Measurements from ENCODE around the gene UBE3C. TPM values are rescaled to one million over a fixed set of nuclear protein-coding genes. Genes with fewer than 3 reads are reported as not detected.

The UBE3C gene
- total and polyA plus RNA-seq, 4 donors = 44.3 to 113 (median 50.6) TPM

GRCh38 chr7:157112706-157113105 lies 26.0 kb upstream of the UBE3C start:
- WGBS (ENCODE audit: insufficient coverage) = 95% methylated on average over 7 of the region's 8 CpGs
- Histone ChIP-seq H3K27me3 (ENCODE audit: control insufficient read depth, insufficient read depth, low read length) (no peaks in the 10 kb centered on the region), H3K36me3 (ENCODE audit: control insufficient read depth, insufficient read depth, low read length) (no peaks in the 10 kb centered on the region), H3K9me3 (ENCODE audit: control insufficient read depth, insufficient read depth, low read length) (no peaks in the 10 kb centered on the region), H3K4me3 (ENCODE audit: low read depth, low read length) (no peak overlapping the region), H3K27ac (ENCODE audit: low read depth, low read length) (no peak overlapping the region), H3K4me1 (ENCODE audit: control insufficient read depth, insufficient read depth, low read length) (no peaks in the 10 kb centered on the region)
- no peak for DNase-seq (ENCODE audit: low read depth in 4 of 6, low spot score in 6 of 6)

DNA sequence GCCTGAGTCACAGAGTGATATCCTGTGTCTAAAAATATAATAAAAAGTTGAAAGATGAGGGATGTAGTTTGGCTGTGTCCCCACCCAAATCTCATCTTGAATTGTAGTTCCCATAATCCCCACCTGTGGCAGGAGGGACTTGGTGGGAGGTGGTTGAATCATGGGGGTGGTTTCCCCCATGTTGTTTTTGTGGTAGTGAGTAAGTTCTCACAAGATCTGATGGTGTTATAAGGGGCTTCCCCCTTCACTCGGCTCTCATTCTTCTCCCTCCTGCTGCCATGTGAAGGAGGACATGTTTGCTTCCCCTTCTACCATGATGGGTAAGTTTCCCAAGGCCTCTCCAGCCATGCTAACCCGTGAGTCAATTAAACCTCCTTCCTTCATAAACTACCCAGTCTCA lies 25.1 kb upstream of the UBE3C start:
- H3K27me3 ChIP-seq (ENCODE audit: control insufficient read depth, insufficient read depth, low read length) = no peaks in the 10 kb centered on the region
- no peaks in the 10 kb centered on the region for H3K9me3 ChIP-seq (ENCODE audit: control insufficient read depth, insufficient read depth, low read length)
- no peak overlapping the region for H3K4me3 ChIP-seq (ENCODE audit: low read depth, low read length)
- H3K27ac ChIP-seq (ENCODE audit: low read depth, low read length) = no peak overlapping the region
- no peaks in the 10 kb centered on the region for H3K36me3 ChIP-seq (ENCODE audit: control insufficient read depth, insufficient read depth, low read length)
- H3K4me1 ChIP-seq (ENCODE audit: control insufficient read depth, insufficient read depth, low read length) = no peaks in the 10 kb centered on the region
- DNase-seq (ENCODE audit: low read depth in 4 of 6, low spot score in 6 of 6) = no peak
- no CpG with 5 or more reads among the region's 2 CpGs for WGBS (ENCODE audit: insufficient coverage)

DNA sequence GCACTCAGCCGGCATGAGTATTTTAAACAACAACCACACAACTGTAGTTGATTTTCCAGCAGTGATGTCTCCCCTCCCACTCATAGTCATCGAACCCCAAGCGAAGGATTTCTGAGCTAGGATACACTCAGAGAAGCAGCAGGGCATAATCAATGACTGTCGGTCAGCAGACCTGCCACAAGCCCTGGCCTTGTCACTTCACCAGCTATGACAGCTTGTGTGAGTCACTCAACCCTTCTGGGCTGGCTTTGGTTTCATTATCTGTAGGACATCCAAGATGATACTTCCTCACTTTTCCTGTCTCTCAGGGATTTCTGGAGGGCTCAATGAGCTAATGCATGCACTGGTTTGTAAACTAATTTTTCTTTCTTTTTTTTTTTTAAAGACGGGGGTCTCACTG lies 22.0 kb upstream of the UBE3C start:
- H3K4me3 ChIP-seq (ENCODE audit: low read depth, low read length) = no peak overlapping the region
- H3K27ac ChIP-seq (ENCODE audit: low read depth, low read length) = no peak overlapping the region
- no peaks in the 10 kb centered on the region for H3K9me3 ChIP-seq (ENCODE audit: control insufficient read depth, insufficient read depth, low read length)
- 97% methylated on average over 5 of the region's 5 CpGs for WGBS (ENCODE audit: insufficient coverage)
- no peaks in the 10 kb centered on the region for H3K36me3 ChIP-seq (ENCODE audit: control insufficient read depth, insufficient read depth, low read length)
- no peak for DNase-seq (ENCODE audit: low read depth in 4 of 6, low spot score in 6 of 6)
- H3K27me3 ChIP-seq (ENCODE audit: control insufficient read depth, insufficient read depth, low read length) = no peaks in the 10 kb centered on the region
- no peaks in the 10 kb centered on the region for H3K4me1 ChIP-seq (ENCODE audit: control insufficient read depth, insufficient read depth, low read length)

GRCh38 chr7:157117796-157118195 lies 20.9 kb upstream of the UBE3C start:
- Histone ChIP-seq H3K36me3 (ENCODE audit: control insufficient read depth, insufficient read depth, low read length) (no peaks in the 10 kb centered on the region), H3K4me3 (ENCODE audit: low read depth, low read length) (no peak overlapping the region), H3K27ac (ENCODE audit: low read depth, low read length) (no peak overlapping the region), H3K9me3 (ENCODE audit: control insufficient read depth, insufficient read depth, low read length) (no peaks in the 10 kb centered on the region), H3K27me3 (ENCODE audit: control insufficient read depth, insufficient read depth, low read length) (no peaks in the 10 kb centered on the region), H3K4me1 (ENCODE audit: control insufficient read depth, insufficient read depth, low read length) (no peaks in the 10 kb centered on the region)
- no peak for DNase-seq (ENCODE audit: low read depth in 4 of 6, low spot score in 6 of 6)
- WGBS (ENCODE audit: insufficient coverage) = 100% methylated on average over 1 of the region's 2 CpGs

GRCh38 chr7:157120181-157120580 lies 18.5 kb upstream of the UBE3C start:
- H3K27me3 ChIP-seq (ENCODE audit: control insufficient read depth, insufficient read depth, low read length) = no peaks in the 10 kb centered on the region
- H3K4me3 ChIP-seq (ENCODE audit: low read depth, low read length) = no peak overlapping the region
- no peaks in the 10 kb centered on the region for H3K36me3 ChIP-seq (ENCODE audit: control insufficient read depth, insufficient read depth, low read length)
- H3K4me1 ChIP-seq (ENCODE audit: control insufficient read depth, insufficient read depth, low read length) = no peaks in the 10 kb centered on the region
- H3K9me3 ChIP-seq (ENCODE audit: control insufficient read depth, insufficient read depth, low read length) = no peaks in the 10 kb centered on the region
- DNase-seq (ENCODE audit: low read depth in 4 of 6, low spot score in 6 of 6) = no peak
- 95% methylated on average over 14 of the region's 14 CpGs for WGBS (ENCODE audit: insufficient coverage)
- H3K27ac ChIP-seq (ENCODE audit: low read depth, low read length) = no peak overlapping the region

GRCh38 chr7:157121184-157121715 lies 17.5 kb upstream of the UBE3C start:
- Histone ChIP-seq H3K27ac (ENCODE audit: low read depth, low read length) (no peak overlapping the region), H3K27me3 (ENCODE audit: control insufficient read depth, insufficient read depth, low read length) (no peaks in the 10 kb centered on the region), H3K36me3 (ENCODE audit: control insufficient read depth, insufficient read depth, low read length) (peaks cover 4% of the 10 kb centered on the region), H3K4me1 (ENCODE audit: control insufficient read depth, insufficient read depth, low read length) (no peaks in the 10 kb centered on the region), H3K9me3 (ENCODE audit: control insufficient read depth, insufficient read depth, low read length) (no peaks in the 10 kb centered on the region), H3K4me3 (ENCODE audit: low read depth, low read length) (no peak overlapping the region)
- no peak for DNase-seq (ENCODE audit: low read depth in 4 of 6, low spot score in 6 of 6)
- WGBS (ENCODE audit: insufficient coverage) = 93% methylated on average over 16 of the region's 18 CpGs

- H3K27me3 ChIP-seq (ENCODE audit: control insufficient read depth, insufficient read depth, low read length) = no peaks in the 10 kb centered on the region
- peaks cover 4% of the 10 kb centered on the region for H3K36me3 ChIP-seq (ENCODE audit: control insufficient read depth, insufficient read depth, low read length)
- H3K9me3 ChIP-seq (ENCODE audit: control insufficient read depth, insufficient read depth, low read length) = no peaks in the 10 kb centered on the region
- WGBS (ENCODE audit: insufficient coverage) = 60% methylated on average over 11 of the region's 12 CpGs
- H3K27ac ChIP-seq (ENCODE audit: low read depth, low read length) = no peak overlapping the region
- H3K4me1 ChIP-seq (ENCODE audit: control insufficient read depth, insufficient read depth, low read length) = no peaks in the 10 kb centered on the region
- DNase-seq (ENCODE audit: low read depth in 4 of 6, low spot score in 6 of 6) = no peak
- H3K4me3 ChIP-seq (ENCODE audit: low read depth, low read length) = no peak overlapping the region
Observed at GRCh38 chr7:157122800-157123495, 15.8 kb upstream of the UBE3C start.

- DNase-seq (ENCODE audit: low read depth in 4 of 6, low spot score in 6 of 6) = no peak
- peaks cover 4% of the 10 kb centered on the region for H3K36me3 ChIP-seq (ENCODE audit: control insufficient read depth, insufficient read depth, low read length)
- H3K27me3 ChIP-seq (ENCODE audit: control insufficient read depth, insufficient read depth, low read length) = no peaks in the 10 kb centered on the region
- H3K4me3 ChIP-seq (ENCODE audit: low read depth, low read length) = no peak overlapping the region
- no peak overlapping the region for H3K27ac ChIP-seq (ENCODE audit: low read depth, low read length)
- WGBS (ENCODE audit: insufficient coverage) = 88% methylated on average over 10 of the region's 15 CpGs
- no peaks in the 10 kb centered on the region for H3K4me1 ChIP-seq (ENCODE audit: control insufficient read depth, insufficient read depth, low read length)
- H3K9me3 ChIP-seq (ENCODE audit: control insufficient read depth, insufficient read depth, low read length) = no peaks in the 10 kb centered on the region
Observed at GRCh38 chr7:157124690-157125089, 14.0 kb upstream of the UBE3C start.

DNA sequence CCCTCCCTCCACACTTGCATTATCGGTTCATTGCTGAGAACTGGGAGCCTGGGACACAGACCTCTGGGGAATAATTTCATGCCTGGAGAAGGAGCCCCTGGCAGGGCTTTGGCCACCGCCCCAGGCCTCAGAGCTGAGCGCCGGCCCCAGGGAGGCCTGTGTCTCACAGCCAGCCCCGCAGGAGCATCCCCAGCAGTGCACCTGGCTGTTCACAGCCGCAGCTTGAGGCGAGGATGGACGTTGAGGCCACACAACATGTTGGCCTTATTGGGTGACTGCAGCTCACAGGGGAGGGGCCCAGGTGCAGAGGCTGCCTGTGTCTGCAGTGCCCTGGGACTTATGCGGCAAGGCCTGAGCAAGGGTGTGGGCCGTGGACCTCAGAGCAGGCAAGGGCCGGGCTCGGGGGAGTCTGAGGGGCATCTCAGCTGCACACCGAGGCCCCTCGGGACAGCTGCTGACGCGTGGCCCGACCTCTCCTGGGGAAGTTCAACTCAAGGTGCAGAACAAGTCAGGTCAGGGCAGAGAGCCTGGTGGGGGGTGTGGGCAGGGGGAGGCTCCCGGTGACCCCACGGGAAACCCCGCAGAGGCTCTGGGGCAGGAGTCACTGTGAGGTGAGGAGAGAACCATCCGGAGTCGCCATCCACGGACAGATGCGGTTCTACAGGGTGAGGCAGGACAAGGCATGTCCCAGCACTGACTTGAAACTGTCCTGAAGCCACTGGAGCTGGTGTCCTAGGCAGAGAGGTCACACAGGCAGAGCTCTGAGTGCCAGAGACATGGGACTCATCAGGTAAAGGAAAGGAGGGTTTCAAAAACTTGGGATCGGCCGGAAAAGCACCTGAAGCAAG lies 13.1 kb upstream of the UBE3C start:
- WGBS (ENCODE audit: insufficient coverage) = 81% methylated on average over 26 of the region's 26 CpGs

More for the DNA sequence above, 13.1 kb upstream of the UBE3C start:
- no peaks in the 10 kb centered on the region for H3K27me3 ChIP-seq (ENCODE audit: control insufficient read depth, insufficient read depth, low read length)
- no peaks in the 10 kb centered on the region for H3K4me1 ChIP-seq (ENCODE audit: control insufficient read depth, insufficient read depth, low read length)
- peaks cover 4% of the 10 kb centered on the region for H3K36me3 ChIP-seq (ENCODE audit: control insufficient read depth, insufficient read depth, low read length)
- H3K9me3 ChIP-seq (ENCODE audit: control insufficient read depth, insufficient read depth, low read length) = no peaks in the 10 kb centered on the region
- no peak overlapping the region for H3K27ac ChIP-seq (ENCODE audit: low read depth, low read length)
- DNase-seq (ENCODE audit: low read depth in 4 of 6, low spot score in 6 of 6) = no peak
- H3K4me3 ChIP-seq (ENCODE audit: low read depth, low read length) = no peak overlapping the region

Measured in spinal cord (tissue), 10 donors.